GM19463 (cell line): ENCODE data around the gene RNU2-1.
"Not testable (repeated sequence)": the region's sequence is repeated elsewhere in the genome, so short reads cannot be mapped to it uniquely, and the experiment has no call there.

Experiments used
- ATAC-seq: cut with Tn5 transposase; IDR thresholded peaks from one replicate; pipeline ENCODE4 v1.9.1; 2021; ENCODE audit warnings: mild to moderate bottlenecking, moderate library complexity; ENCODE audit not compliant: unreplicated experiment

The RNU2-1 gene

GRCh38 chr17:43216762-43217613 lies 16.8 kb downstream of the RNU2-1 start:
- ATAC-seq, result no peak

- no peak for ATAC-seq
Observed at GRCh38 chr17:43216369-43216761, 17.4 kb downstream of the RNU2-1 start.

GRCh38 chr17:43215341-43215740 lies 18.4 kb downstream of the RNU2-1 start:
- no peak for ATAC-seq

DNA sequence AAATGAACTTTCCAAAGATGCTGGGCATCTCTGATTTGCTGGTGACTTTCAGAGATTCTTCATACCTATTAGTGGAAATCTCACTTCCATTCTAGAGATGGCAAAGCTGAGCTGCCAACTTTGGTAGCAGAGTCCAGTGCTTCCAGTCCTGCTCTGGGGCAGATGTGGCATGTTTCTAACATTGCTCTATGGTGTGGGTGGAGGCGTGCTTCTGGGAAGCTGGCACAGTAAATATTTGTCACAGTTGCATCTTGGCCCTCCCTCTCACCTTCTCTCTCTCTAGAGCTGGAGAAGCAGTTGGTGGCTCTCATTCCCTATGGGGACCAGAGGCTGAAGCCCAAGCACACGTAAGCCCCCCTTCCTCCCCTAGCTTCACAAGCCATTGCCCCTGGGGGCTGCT lies 20.2 kb downstream of the RNU2-1 start:
- no peak for ATAC-seq

GRCh38 chr17:43212641-43213490 lies 20.9 kb downstream of the RNU2-1 start:
- no peak for ATAC-seq

- peak; percentile 64 for ATAC-seq
Observed at GRCh38 chr17:43211480-43212402, 22.0 kb downstream of the RNU2-1 start, which contains the start of gene TMEM106A. Gene TMEM106A, plus strand, starts transcription at chr17:43211875. Its CDS starts 1,167 bp downstream, at chr17:43213042.

- no peak for ATAC-seq
Observed at GRCh38 chr17:43211123-43211479, 22.7 kb downstream of the RNU2-1 start.

DNA sequence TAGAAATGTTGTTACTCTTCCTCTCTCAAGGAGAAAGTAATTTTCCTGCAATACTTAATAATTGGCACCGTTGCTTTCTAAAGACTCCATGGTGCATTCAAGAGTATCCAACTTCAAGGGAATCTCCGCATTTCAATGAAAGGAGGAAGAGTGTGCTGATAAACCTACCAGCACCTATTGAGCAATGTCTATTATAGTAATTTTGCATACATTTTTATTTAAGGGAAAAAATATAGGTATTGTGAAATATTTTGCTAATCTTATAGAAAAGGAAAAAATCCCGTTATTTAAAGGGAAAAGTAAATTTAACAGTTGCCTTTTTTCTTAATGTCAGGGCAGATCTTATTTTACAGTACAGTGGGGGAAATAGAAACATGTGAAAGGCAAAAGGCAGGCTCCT lies 23.2 kb downstream of the RNU2-1 start:
- no peak for ATAC-seq

GRCh38 chr17:43203013-43203412 lies 30.8 kb downstream of the RNU2-1 start:
- not testable (repeated sequence) for ATAC-seq

DNA sequence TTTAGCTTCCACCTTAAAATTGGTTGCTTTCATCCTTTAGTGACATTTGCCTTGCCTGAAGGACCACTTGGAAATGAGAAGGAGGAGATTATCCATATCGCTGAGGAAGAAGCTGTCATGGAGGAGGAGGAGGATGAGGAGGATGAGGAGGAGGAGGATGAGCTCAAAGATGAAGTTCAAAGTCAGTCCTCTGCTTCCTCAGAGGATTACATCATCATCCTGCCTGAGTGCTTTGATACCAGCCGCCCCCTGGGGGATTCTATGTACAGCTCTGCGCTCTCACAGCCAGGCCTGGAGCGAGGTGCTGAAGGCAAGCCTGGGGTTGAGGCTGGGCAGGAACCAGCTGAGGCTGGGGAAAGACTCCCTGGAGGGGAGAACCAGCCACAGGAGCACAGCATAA lies 33.6 kb downstream of the RNU2-1 start:
- no peak for ATAC-seq

DNA sequence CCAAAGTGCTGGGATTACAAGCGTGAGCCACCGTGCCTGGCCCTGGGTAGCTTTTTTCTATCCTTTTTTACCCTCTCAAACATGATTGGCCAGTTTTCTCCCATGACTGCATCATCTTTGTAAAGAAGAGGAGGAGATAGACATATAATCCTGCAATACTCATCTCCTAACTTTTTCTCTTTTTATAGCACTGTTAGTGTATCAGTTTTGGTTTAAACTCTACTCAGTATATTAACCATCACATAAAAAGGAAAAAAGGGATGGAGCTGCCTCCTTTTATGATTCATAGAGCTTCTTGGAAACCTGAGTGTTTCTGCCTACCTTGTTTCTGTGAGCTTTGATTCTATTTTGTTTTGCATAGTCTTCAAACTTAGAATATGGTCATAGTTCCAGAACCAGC lies 34.1 kb downstream of the RNU2-1 start:
- ATAC-seq, result no peak

DNA sequence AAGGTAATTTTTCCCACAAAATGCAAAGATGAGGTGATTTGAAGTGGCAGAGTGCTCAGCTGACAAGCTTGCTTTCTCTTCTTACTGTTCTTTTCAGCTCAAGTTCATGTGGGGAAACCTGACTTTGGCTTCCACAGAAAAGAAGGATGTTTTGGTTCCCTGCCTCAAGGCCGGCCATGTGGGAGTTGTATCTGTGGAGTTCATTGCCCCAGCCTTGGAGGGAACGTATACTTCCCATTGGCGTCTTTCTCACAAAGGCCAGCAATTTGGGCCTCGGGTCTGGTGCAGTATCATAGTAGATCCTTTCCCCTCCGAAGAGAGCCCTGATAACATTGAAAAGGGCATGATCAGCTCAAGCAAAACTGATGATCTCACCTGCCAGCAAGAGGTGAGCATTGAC lies 40.5 kb downstream of the RNU2-1 start:
- ATAC-seq, result no peak

- ATAC-seq, result not testable (repeated sequence)
Observed at GRCh38 chr17:43186656-43187055, 47.1 kb downstream of the RNU2-1 start.

GRCh38 chr17:43183921-43184320 lies 49.9 kb downstream of the RNU2-1 start:
- no peak for ATAC-seq
